ENCODE data around the gene SGIP1.

Gene SGIP1

GRCh38 chr1:66521721-66522365 is 12.1 kb upstream of the SGIP1 start:
- DNase-seq = no peak

GRCh38 chr1:66523562-66523961 is 10.4 kb upstream of the SGIP1 start:
- DNase-seq = no peak

- DNase-seq = no peak
Observed at GRCh38 chr1:66525086-66525485, 8.9 kb upstream of the SGIP1 start.

GRCh38 chr1:66526036-66526435 is 7.9 kb upstream of the SGIP1 start:
- no peak for DNase-seq

- DNase-seq = no peak
Observed at GRCh38 chr1:66526991-66527390, 7.0 kb upstream of the SGIP1 start.

- DNase-seq = no peak
Observed at GRCh38 chr1:66527686-66528085, 6.3 kb upstream of the SGIP1 start.

GRCh38 chr1:66528580-66528979 is 5.4 kb upstream of the SGIP1 start:
- no peak for DNase-seq

GRCh38 chr1:66532214-66532613 is 1.7 kb upstream of the SGIP1 start:
- DNase-seq = no peak

- DNase-seq = peak; percentile 32
Observed at GRCh38 chr1:66532798-66533783, 862 bp upstream of the SGIP1 start.

- DNase-seq = no peak
Observed at GRCh38 chr1:66535061-66535460, 1.1 kb downstream of the SGIP1 start.

- DNase-seq = no peak
Observed at GRCh38 chr1:66535853-66536252, 1.9 kb downstream of the SGIP1 start.

- no peak for DNase-seq
Observed at GRCh38 chr1:66537718-66538117, 3.8 kb downstream of the SGIP1 start.

- no peak for DNase-seq
Observed at GRCh38 chr1:66539491-66539890, 5.5 kb downstream of the SGIP1 start.

- no peak for DNase-seq
Observed at GRCh38 chr1:66540434-66541032, 6.6 kb downstream of the SGIP1 start.

- DNase-seq = no peak
Observed at GRCh38 chr1:66542314-66542713, 8.4 kb downstream of the SGIP1 start.

- peak; percentile 77 for DNase-seq
Observed at GRCh38 chr1:66542811-66543767, 9.1 kb downstream of the SGIP1 start.

GRCh38 chr1:66546047-66546810 is 12.3 kb downstream of the SGIP1 start:
- DNase-seq = no peak

GRCh38 chr1:66549017-66549416 is 15.1 kb downstream of the SGIP1 start:
- DNase-seq = no peak

- DNase-seq = no peak
Observed at GRCh38 chr1:66550243-66550642, 16.3 kb downstream of the SGIP1 start.

GRCh38 chr1:66552287-66552686 is 18.3 kb downstream of the SGIP1 start:
- no peak for DNase-seq

- no peak for DNase-seq
Observed at GRCh38 chr1:66552829-66553228, 18.9 kb downstream of the SGIP1 start.

- DNase-seq = no peak
Observed at GRCh38 chr1:66553846-66554245, 19.9 kb downstream of the SGIP1 start.
